IPS-11a (cell line): Measurements from ENCODE around the gene TCERG1L.
"Not testable (repeated sequence)": the region's sequence is repeated elsewhere in the genome, so short reads cannot be mapped to it uniquely, and the experiment has no call there.

Experiments
- H3K4me3 ChIP-seq: one replicate; pipeline ENCODE4 v1.5.1; 2013; ENCODE audit warnings: low read depth, low read length, control low read depth

Gene TCERG1L

GRCh38 chr10:131092386-131092785 is 219.1 kb downstream of the TCERG1L start:
- no peak overlapping the region for H3K4me3 ChIP-seq

GRCh38 chr10:131091682-131092081 is 219.8 kb downstream of the TCERG1L start:
- no peak overlapping the region for H3K4me3 ChIP-seq

DNA sequence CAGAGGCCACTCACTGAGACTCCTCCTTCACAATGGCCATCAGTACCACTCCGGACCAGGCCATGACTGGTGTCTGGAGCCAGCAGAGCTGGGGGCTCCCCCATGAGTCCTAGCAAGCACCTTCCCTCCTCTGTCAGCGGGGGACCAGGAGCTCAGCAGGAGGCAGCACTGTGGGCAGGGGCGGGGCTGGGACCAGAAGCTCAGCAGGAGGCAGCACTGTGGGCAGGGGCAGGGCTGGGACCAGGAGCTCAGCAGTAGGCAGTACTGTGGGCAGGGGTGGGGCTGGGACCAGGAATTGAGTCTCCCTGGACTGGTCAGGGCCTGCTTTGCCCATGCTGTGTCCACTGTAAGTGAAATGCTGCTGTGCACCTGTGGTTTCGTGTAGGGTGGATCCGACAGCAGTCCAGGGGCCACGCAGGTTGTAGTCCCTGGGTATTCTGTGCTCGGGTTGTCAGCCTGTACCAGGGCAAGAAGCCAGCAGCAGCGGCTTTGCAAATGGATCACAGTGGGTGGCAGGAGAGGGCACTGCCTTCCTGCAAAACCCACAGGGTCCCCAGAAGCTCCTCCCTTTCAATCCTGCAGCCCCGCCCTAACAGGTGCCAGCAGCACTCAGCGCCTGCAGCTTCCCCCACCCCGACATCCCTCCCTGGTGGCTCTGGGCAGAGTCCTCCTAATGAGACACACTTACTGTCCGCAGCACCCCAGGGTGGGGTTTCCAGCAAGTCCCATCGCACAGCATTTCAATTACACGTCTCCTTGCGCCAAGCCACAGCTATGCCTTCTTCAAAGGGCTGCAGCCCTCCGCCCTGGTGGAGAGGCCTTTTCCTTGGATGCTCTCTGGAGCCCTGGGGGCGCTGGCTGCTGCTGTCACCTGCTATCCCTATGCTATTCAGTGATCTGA is 220.5 kb downstream of the TCERG1L start:
- H3K4me3 ChIP-seq: no peak overlapping the region

DNA sequence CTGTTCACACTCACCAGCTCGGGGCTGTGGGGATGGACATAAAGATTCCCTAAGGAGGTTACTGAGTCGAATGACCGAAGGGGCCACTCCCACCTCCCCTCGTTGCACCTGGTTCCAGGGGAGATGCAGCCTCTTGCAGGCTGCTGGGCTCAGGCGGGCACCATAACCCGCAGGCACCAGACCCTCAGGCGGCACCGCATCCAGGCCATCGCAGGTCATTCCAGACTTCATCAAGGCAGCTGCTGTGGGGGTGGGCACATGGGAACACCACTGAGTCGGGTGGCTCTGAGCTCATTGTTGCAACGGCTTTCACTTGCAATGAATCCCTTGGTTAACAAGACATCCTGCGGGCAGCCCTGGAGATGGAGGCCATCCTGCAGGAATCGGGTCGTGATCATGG is 221.7 kb downstream of the TCERG1L start:
- no peak overlapping the region for H3K4me3 ChIP-seq

DNA sequence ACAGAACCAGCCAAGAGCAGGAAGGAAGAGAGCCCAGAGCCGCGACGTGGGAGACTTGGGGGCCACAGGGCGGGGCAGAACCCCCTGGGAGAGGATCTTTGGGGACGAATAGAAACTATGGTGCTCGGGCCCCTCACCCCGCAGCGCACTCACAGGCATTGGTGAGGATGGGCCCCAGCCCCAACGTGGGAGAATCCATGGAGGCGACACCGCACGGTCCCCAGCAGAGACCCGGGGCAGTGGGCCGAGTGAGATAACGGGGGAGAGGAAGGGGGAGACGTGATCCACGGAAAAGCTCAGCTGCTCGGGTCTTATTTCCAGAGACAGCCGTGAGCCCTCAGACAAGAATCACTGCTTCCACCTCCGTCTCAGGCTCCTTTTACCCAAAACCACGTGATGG is 222.4 kb downstream of the TCERG1L start:
- H3K4me3 ChIP-seq: no peak overlapping the region

DNA sequence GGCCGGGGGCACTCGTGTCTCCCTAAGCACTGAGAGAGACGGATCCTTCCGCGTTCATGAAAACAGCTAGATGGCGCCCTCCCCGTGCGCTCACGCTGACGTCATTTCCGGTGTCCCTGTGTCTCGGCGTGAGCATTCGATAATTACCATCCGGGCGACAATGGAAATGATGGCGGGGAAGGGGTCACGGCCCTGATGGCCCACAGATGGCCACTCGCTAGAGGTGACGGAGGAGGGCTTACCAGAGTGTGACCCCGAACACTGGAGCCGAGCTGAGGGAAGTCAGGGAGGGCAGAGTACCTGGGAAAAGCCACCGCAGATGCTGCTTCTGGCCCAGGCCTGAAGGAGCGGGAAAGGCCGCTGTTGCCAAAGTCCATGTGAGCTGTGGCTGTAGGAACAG is 222.9 kb downstream of the TCERG1L start:
- H3K4me3 ChIP-seq: no peak overlapping the region

DNA sequence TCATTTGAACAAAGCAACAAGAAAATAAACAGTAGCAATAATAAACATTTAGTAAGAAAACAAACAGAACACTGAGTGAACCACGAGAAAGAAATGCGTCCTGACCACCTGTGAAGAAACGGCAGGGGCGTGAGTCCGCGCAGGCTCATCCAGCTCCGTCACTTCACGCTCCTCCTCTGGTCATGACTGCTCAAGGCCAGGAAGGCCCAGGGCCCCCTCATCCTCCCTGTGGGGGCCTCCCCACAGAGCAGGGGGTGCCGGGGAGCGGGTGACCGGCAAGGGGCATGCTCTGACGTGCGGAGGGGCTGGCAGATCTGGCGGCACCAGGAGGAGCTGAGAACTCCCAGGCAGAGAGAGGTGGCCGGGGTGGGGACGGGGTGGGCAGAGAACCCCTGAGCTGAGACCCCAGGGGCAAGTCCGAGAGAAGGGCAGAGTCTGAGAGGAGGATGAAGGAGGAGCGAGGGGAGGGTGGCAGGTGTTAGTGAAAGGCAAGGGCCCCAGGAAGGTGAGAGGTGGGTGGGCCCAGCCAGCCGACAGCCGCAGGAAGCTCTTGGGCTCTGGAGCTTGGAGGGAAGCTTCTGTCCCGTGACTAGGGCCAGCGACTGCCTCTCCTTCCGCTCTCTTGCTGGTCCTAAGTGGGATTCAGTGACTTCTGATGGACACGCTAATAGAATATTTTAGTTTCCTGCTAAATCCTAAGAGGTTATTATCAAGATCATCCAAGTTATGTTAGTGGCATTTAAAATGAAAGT is 223.9 kb downstream of the TCERG1L start:
- H3K4me3 ChIP-seq: no peak overlapping the region

- no peak overlapping the region for H3K4me3 ChIP-seq
Measured at GRCh38 chr10:131086511-131086910, 225.0 kb downstream of the TCERG1L start.

DNA sequence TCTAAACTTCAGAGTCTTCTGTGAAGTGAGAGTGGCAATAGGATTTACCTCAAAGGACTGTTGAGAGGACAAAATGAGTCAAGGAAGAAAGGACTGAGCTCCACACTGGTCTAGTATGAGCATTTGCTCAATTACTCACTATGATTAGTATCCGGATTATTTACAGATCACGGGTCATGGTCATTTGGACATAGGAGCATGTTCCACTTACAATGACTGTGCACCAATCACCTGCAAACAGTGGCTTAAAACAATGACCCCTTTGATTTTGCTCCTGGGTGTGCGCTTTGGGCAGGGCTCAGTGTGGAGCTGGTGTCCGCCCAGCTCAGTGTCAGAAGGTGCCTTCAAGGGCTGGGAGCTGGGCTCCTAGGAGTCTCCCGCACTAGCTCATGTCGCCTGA is 225.4 kb downstream of the TCERG1L start:
- H3K4me3 ChIP-seq: no peak overlapping the region

- H3K4me3 ChIP-seq: no peak overlapping the region
Measured at GRCh38 chr10:131085091-131085860, 226.2 kb downstream of the TCERG1L start.

GRCh38 chr10:131084791-131085090 is 226.8 kb downstream of the TCERG1L start:
- H3K4me3 ChIP-seq: no peak overlapping the region

- H3K4me3 ChIP-seq: no peak overlapping the region
Measured at GRCh38 chr10:131083915-131084790, 227.4 kb downstream of the TCERG1L start.

DNA sequence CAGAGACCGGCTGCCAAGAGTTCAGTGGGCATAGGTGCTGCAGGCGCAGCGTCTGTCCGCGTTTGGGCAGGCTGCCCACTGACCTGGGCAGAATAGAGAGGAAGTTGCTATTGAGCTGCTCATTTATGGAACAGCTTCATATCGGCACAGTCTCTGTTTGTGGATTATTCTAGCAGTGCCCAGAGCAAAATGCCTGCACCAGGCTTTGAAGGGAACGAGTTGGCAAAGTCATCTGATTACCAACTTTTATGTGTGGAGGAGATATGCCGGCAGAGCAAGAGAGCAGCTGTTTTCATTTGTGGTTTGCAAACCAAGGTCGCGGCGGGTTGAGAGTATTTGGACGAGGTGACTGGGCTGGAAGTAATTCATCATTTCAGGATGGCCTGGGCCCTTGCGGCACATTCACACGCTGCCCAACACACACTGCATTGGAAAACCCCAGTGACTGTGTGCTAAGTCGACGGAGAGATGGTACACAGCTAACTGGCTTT is 228.5 kb downstream of the TCERG1L start:
- no peak overlapping the region for H3K4me3 ChIP-seq

DNA sequence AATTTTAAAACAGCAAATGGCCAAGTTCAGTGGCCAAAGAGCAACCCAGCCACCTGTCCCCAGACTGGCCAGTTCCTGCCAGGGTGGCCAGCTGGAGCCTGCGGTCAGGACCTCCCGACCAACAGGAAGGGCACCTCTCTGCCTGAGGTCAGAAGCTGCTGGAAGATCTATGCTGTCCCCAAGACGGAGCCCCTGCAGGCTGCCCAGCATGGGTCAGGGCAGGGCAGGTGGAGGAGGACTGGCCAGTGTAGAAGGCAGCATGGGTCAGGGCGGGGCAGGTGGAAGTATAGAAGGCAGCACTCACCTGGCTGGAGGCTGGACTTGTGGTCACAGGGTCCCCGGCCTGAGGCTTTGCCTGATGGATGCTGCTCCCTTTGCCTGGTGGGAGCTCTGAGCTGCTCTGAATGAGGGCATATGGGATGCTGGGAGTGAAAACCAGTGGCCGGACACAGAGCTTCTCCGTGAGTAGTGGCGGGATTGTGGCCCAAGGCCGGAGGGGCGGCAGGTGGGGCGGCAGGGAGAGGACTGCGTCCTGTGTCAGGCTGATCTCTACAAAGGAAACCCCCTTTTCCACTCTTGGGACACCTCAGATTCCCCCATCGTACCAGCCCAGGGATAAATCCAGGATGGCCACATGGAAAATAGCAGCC is 229.2 kb downstream of the TCERG1L start:
- H3K4me3 ChIP-seq: no peak overlapping the region

DNA sequence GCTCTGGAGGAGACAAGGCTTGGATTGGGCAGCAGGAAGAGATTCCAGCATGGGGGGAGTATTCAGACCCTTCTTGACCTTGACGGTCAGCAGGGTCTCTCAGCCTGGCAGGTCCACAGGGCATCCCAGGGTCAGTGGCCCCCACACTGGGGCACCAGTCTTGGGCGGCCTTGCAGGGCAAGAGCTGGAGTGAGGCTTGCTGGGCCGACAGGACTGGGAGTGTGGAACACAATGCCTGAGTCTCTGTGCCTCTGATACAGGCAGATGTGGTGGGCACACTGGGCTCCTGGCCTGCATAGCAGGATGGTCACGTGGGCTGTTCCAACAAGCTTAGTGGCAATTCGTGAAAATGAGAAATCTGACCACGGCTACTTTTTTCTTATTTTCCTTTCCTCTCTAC is 229.7 kb downstream of the TCERG1L start:
- H3K4me3 ChIP-seq: no peak overlapping the region

- no peak overlapping the region for H3K4me3 ChIP-seq
Measured at GRCh38 chr10:131081376-131081775, 230.1 kb downstream of the TCERG1L start.

GRCh38 chr10:131080571-131080970 is 230.9 kb downstream of the TCERG1L start:
- H3K4me3 ChIP-seq: no peak overlapping the region

DNA sequence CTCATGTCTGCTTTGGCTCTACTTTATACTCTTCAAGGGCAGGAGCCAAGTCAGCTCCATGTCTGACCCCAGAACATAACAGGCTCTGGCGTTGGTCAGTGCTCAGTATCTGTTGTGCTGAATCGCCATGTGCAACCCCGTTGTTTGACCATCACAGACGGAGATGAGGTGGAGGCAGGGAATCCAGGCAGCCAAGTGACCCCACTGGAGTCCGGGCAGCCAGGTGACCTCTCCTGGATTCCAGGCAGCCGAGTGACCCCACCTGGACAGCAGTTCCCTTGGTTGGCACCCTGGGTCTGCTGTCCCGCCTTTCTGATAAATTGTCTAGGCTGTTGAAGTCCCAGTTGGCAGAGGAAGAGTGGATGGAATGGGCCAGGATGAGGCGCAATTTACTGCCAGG is 232.2 kb downstream of the TCERG1L start:
- no peak overlapping the region for H3K4me3 ChIP-seq

- not testable (repeated sequence) for H3K4me3 ChIP-seq
Measured at GRCh38 chr10:131078882-131079280, 232.6 kb downstream of the TCERG1L start.
